H9 (cell line): ENCODE results near the gene SSH3. TPM values are rescaled to one million over a fixed set of nuclear protein-coding genes. Genes with fewer than 3 reads are reported as not detected.

Source experiments
- DNase-seq: peaks from one replicate; pipeline ENCODE4 v3.0.0-alpha.2; 2017
- H2AFZ ChIP-seq: one replicate; pipeline ENCODE4 v1.6.1; 2013; ENCODE audit warnings: mild to moderate bottlenecking, low read length, control low read depth, moderate library complexity
- H2AK5ac ChIP-seq: 2 replicates; pipeline ENCODE4 v1.6.1; 2013; ENCODE audit warnings: low read length, control low read depth, mixed read lengths; ENCODE audit not compliant: insufficient read length
- H2BK120ac ChIP-seq: one replicate; pipeline ENCODE4 v1.6.1; 2013; ENCODE audit warnings: low read depth, mild to moderate bottlenecking, low read length, control low read depth, inconsistent platforms; ENCODE audit not compliant: poor library complexity, severe bottlenecking
- H2BK12ac ChIP-seq: 2 replicates; pipeline ENCODE4 v1.6.1; 2013; ENCODE audit warnings: low read length, control low read depth, mixed read lengths, low read depth; ENCODE audit not compliant: insufficient read length
- H2BK15ac ChIP-seq: 2 replicates; pipeline ENCODE4 v1.6.1; 2013; ENCODE audit warnings: low read depth, low read length, control low read depth
- H2BK20ac ChIP-seq: one replicate; pipeline ENCODE4 v1.6.1; 2013; ENCODE audit warnings: low read depth, mild to moderate bottlenecking, low read length, control low read depth, inconsistent platforms; ENCODE audit not compliant: poor library complexity, severe bottlenecking
- H2BK5ac ChIP-seq: 2 replicates; pipeline ENCODE4 v1.6.1; 2013; ENCODE audit warnings: low read length, control low read depth, mixed read lengths; ENCODE audit not compliant: insufficient read length
- H3K14ac ChIP-seq: 2 replicates; pipeline ENCODE4 v1.6.1; 2013; ENCODE audit warnings: low read length, control low read depth; ENCODE audit not compliant: insufficient read depth
- H3K18ac ChIP-seq: 2 replicates; pipeline ENCODE4 v1.6.1; 2013; ENCODE audit warnings: low read depth, mild to moderate bottlenecking, mixed read lengths, low read length, control low read depth; ENCODE audit not compliant: insufficient read length
- H3K23ac ChIP-seq: 2 replicates; pipeline ENCODE4 v1.6.1; 2013; ENCODE audit warnings: low read length, control low read depth, mixed read lengths, low read depth; ENCODE audit not compliant: insufficient read length
- H3K23me2 ChIP-seq: 2 replicates; pipeline ENCODE4 v1.6.1; 2013; ENCODE audit warnings: low read depth, mild to moderate bottlenecking, mixed read lengths, low read length, control low read depth; ENCODE audit not compliant: insufficient read length, poor library complexity, severe bottlenecking
- H3K27ac ChIP-seq: 2 replicates; pipeline ENCODE4 v1.5.1; 2013; ENCODE audit warnings: low read length, control low read depth, mixed read lengths, low read depth; ENCODE audit not compliant: insufficient read length
- H3K27me3 ChIP-seq: 2 replicates; pipeline ENCODE4 v1.6.1; 2013; ENCODE audit warnings: low read length, control low read depth, inconsistent platforms; ENCODE audit not compliant: insufficient read depth
- H3K4ac ChIP-seq: 2 replicates; pipeline ENCODE4 v1.6.1; 2013; ENCODE audit warnings: low read depth, mild to moderate bottlenecking, control low read depth, inconsistent platforms, low read length, moderate library complexity
- H3K4me1 ChIP-seq: 2 replicates; pipeline ENCODE4 v1.6.1; 2013; ENCODE audit warnings: low read length, control low read depth, inconsistent platforms; ENCODE audit not compliant: insufficient read depth
- H3K4me2 ChIP-seq: 2 replicates; pipeline ENCODE4 v1.6.1; 2013; ENCODE audit warnings: low read length, control low read depth, mixed read lengths; ENCODE audit not compliant: insufficient read length, insufficient read depth
- H3K56ac ChIP-seq: 2 replicates; pipeline ENCODE4 v1.6.1; 2013; ENCODE audit warnings: low read depth, mild to moderate bottlenecking, mixed read lengths, low read length, control low read depth; ENCODE audit not compliant: insufficient read length
- H3K79me1 ChIP-seq: 2 replicates; pipeline ENCODE4 v1.6.1; 2013; ENCODE audit warnings: low read depth, mild to moderate bottlenecking, moderate library complexity, low read length, control low read depth, inconsistent platforms; ENCODE audit not compliant: insufficient read depth, poor library complexity, severe bottlenecking
- H3K79me2 ChIP-seq: 2 replicates; pipeline ENCODE4 v1.6.1; 2013; ENCODE audit warnings: low read length, control low read depth, inconsistent platforms; ENCODE audit not compliant: insufficient read depth
- H3K9ac ChIP-seq: 2 replicates; pipeline ENCODE4 v1.6.1; 2013; ENCODE audit warnings: low read length, control low read depth, mixed read lengths; ENCODE audit not compliant: insufficient read length; ENCODE audit errors: extremely low read depth
- H3K9me3 ChIP-seq: one replicate; pipeline ENCODE4 v1.6.1; 2013; ENCODE audit warnings: low read depth, low read length, inconsistent platforms; ENCODE audit not compliant: control insufficient read depth
- H3T11ph ChIP-seq: one replicate; pipeline ENCODE4 v1.6.1; 2013; ENCODE audit warnings: mild to moderate bottlenecking, low read length, control low read depth, inconsistent platforms
- H4K20me1 ChIP-seq: one replicate; pipeline ENCODE4 v1.6.1; 2013; ENCODE audit not compliant: control insufficient read depth, insufficient read length, insufficient read depth
- H4K5ac ChIP-seq: 2 replicates; pipeline ENCODE4 v1.6.1; 2013; ENCODE audit warnings: low read depth, mild to moderate bottlenecking, mixed read lengths, low read length, control low read depth; ENCODE audit not compliant: insufficient read length
- H4K8ac ChIP-seq: replicated peaks from 2 replicates; pipeline ENCODE4 v1.6.1; 2013; ENCODE audit warnings: low read length, control low read depth, mixed read lengths, low read depth; ENCODE audit not compliant: insufficient read length
- H4K91ac ChIP-seq: 2 replicates; pipeline ENCODE4 v1.6.1; 2013; ENCODE audit warnings: low read depth, mild to moderate bottlenecking, moderate library complexity, mixed read lengths, low read length, control low read depth; ENCODE audit not compliant: insufficient read length
- H3K27ac Mint-ChIP-seq, 3 experiments: 2 replicates in 2 of 3; 3 replicates in 1 of 3; pipeline ENCODE4 v1.8.0; 2020 to 2021; ENCODE audit warnings: mixed read lengths in 3 of 3, mild to moderate bottlenecking in 1 of 3, moderate library complexity in 1 of 3
- H3K27me3 Mint-ChIP-seq: 2 replicates; pipeline ENCODE4 v1.8.0; 2021; ENCODE audit warnings: low read depth, mild to moderate bottlenecking, moderate library complexity, mixed read lengths
- H3K36me3 Mint-ChIP-seq, 3 experiments: 2 replicates in 2 of 3; 3 replicates in 1 of 3; pipeline ENCODE4 v1.8.0; 2020 to 2021; ENCODE audit warnings: low read depth in 3 of 3, mixed read lengths in 3 of 3; ENCODE audit not compliant: insufficient read depth in 1 of 3
- H3K4me1 Mint-ChIP-seq, 2 experiments: 2 replicates each; pipeline ENCODE4 v1.8.0; 2020; ENCODE audit warnings: mixed read lengths in 2 of 2
- H3K4me3 Mint-ChIP-seq, 2 experiments: 2 replicates in 1 of 2; 3 replicates in 1 of 2; pipeline ENCODE4 v1.8.0; 2020 to 2021; ENCODE audit warnings: mild to moderate bottlenecking in 2 of 2, mixed read lengths in 2 of 2, moderate library complexity in 1 of 2
- H3K9me3 Mint-ChIP-seq, 2 experiments: 2 replicates in 1 of 2; 3 replicates in 1 of 2; pipeline ENCODE4 v1.8.0; 2020; ENCODE audit warnings: mild to moderate bottlenecking in 2 of 2, mixed read lengths in 2 of 2, moderate library complexity in 1 of 2
- CTCF ChIP-seq: fragments of 200-600 bp; sonication (generic); conservative IDR thresholded peaks from 3 replicates; pipeline ENCODE4 v1.8.0; 2021; ENCODE audit warnings: antibody characterized with exemption, mild to moderate bottlenecking
- WGBS: extraction: QIAGEN DNeasy Blood & Tissue Kit; methylation state at CpG from one replicate; pipeline ENCODE4 v1.1.7; 2013; ENCODE audit warnings: missing lambda C conversion rate, low lambda C conversion rate, mixed read lengths; ENCODE audit not compliant: insufficient read length; ENCODE audit errors: extremely low coverage; 5-methylcytosine and 5-hydroxymethylcytosine counted together
- total RNA-seq: library from RNA; stranded (reverse); gene quantifications from 2 replicates; pipeline ENCODE4 v1.2.1, GENCODE V29; 2021

The SSH3 gene
- total RNA-seq, 1 experiment from 2014 or later, result 42.2 TPM

GRCh38 chr11:67270256-67271204 is 32.8 kb upstream of the SSH3 start:
- Mint-ChIP-seq H3K36me3 (peaks cover 0 to 11% (median 10%) of the 10 kb centered on the region in 3 experiments; a peak in 5 of 7 replicates), H3K27me3 (peaks cover 6% of the 10 kb centered on the region), H3K9me3 (no peaks in the 10 kb centered on the region), H3K27ac (peak overlapping the region; percentile 63 to 88 (median 83)), H3K4me3 (peak overlapping the region; percentile 28 to 73), H3K4me1 (peaks cover 32 to 38% of the 10 kb centered on the region in 2 experiments)
- H2BK5ac ChIP-seq, result no peak overlapping the region
- no peak overlapping the region for H3T11ph ChIP-seq
- no peak overlapping the region for H4K8ac ChIP-seq
- no peaks in the 10 kb centered on the region for H3K79me1 ChIP-seq
- peaks cover 3% of the 10 kb centered on the region for H4K20me1 ChIP-seq
- no peak overlapping the region for H4K91ac ChIP-seq
- no peak overlapping the region for H2BK12ac ChIP-seq
- peak overlapping the region; percentile 31 for H3K4me2 ChIP-seq
- no peak overlapping the region for H3K18ac ChIP-seq
- no peak overlapping the region for H4K5ac ChIP-seq
- no CpG with 5 or more reads among the region's 28 CpGs for WGBS
- H3K23me2 ChIP-seq, result peaks cover 8% of the 10 kb centered on the region
- H3K4me1 ChIP-seq, result peaks cover 12% of the 10 kb centered on the region
- H2BK15ac ChIP-seq, result no peak overlapping the region
- no peak overlapping the region for H3K27ac ChIP-seq
- H3K9ac ChIP-seq, result no peak overlapping the region
- no peak overlapping the region for H3K56ac ChIP-seq
- H2BK120ac ChIP-seq, result no peak overlapping the region
- no peak overlapping the region for H3K23ac ChIP-seq
- H3K9me3 ChIP-seq, result no peaks in the 10 kb centered on the region
- DNase-seq, result peak; percentile 70
- H3K79me2 ChIP-seq, result peaks cover 12% of the 10 kb centered on the region; the same call in 1 of the 2 replicates
- no peak for TF ChIP-seq CTCF
- H2AK5ac ChIP-seq, result no peak overlapping the region
- no peak overlapping the region for H2AFZ ChIP-seq
- no peaks in the 10 kb centered on the region for H3K27me3 ChIP-seq
- no peak overlapping the region for H2BK20ac ChIP-seq
- H3K4ac ChIP-seq, result no peak overlapping the region
- no peak overlapping the region for H3K14ac ChIP-seq
